Erythroblast (primary cell): ENCODE results near the gene GBP5.

ENCODE experiments used
- GATA1 ChIP-seq: IDR thresholded peaks from 2 replicates; pipeline ENCODE4 v1.6.1; 2011; ENCODE audit warnings: low read depth, mild to moderate bottlenecking, control low read depth, low read length, moderate library complexity
- POLR2A ChIP-seq: IDR thresholded peaks from 2 replicates; pipeline ENCODE4 v1.6.1; 2011; ENCODE audit warnings: mild to moderate bottlenecking, low read length

- no peak for TF ChIP-seq POLR2A
- no peak for TF ChIP-seq GATA1
These were observed 10.0 kb downstream of the GBP5 start for GRCh38 chr1:89262643-89263042.
